Stimulated activated CD4-positive, alpha-beta T cell treated with anti-CD3 and anti-CD28 coated beads, Interleukin-12 subunit alpha, Interleukin-12 subunit beta, amount 100 ng/mL, for 24 hours (primary cell): ENCODE results near the gene ARHGDIG.
"Not testable (repeated sequence)": the region's sequence is repeated elsewhere in the genome, so short reads cannot be mapped to it uniquely, and the experiment has no call there.

Experiments
- DNase-seq, 2 experiments: peaks; one replicate each; pipeline ENCODE4 v3.0.0-alpha.2; 2020; ENCODE audit warnings: low read depth in 2 of 2

Gene ARHGDIG

GRCh38 chr16:280552-280951 lies at the start of gene ARHGDIG:
TSS of gene ARHGDIG (plus strand) at chr16:280591. CDS start at chr16:280681, 90 bp downstream.
- no peak for DNase-seq

GRCh38 chr16:230949-231348 lies 49.4 kb upstream of the ARHGDIG start:
- DNase-seq, result no peak

- DNase-seq, result peak; percentile 84 to 92
These were observed 45.7 kb upstream of the ARHGDIG start, which contains the start of gene FAM234A for GRCh38 chr16:234468-235305. TSS of gene FAM234A (plus strand) at chr16:234821. CDS start at chr16:254414, 19,593 bp downstream.

- no peak for DNase-seq
These were observed 40.5 kb upstream of the ARHGDIG start for GRCh38 chr16:239948-240277.

GRCh38 chr16:240559-240958 lies 39.8 kb upstream of the ARHGDIG start:
- no peak for DNase-seq

GRCh38 chr16:242281-242680 lies 38.1 kb upstream of the ARHGDIG start:
- no peak for DNase-seq

GRCh38 chr16:243348-243747 lies 37.0 kb upstream of the ARHGDIG start:
- no peak for DNase-seq

- no peak for DNase-seq
These were observed 35.3 kb upstream of the ARHGDIG start for GRCh38 chr16:245105-245504.

- no peak for DNase-seq
These were observed 33.4 kb upstream of the ARHGDIG start for GRCh38 chr16:247027-247426.

GRCh38 chr16:249431-249830 lies 31.0 kb upstream of the ARHGDIG start:
- DNase-seq, result no peak

GRCh38 chr16:252366-253337 lies 27.7 kb upstream of the ARHGDIG start:
- no peak for DNase-seq

GRCh38 chr16:253833-254232 lies 26.6 kb upstream of the ARHGDIG start:
- no peak for DNase-seq

GRCh38 chr16:254461-254860 lies 25.9 kb upstream of the ARHGDIG start:
- DNase-seq, result no peak

GRCh38 chr16:255183-255582 lies 25.2 kb upstream of the ARHGDIG start:
- DNase-seq, result no peak

- not testable (repeated sequence) for DNase-seq
These were observed 22.3 kb upstream of the ARHGDIG start for GRCh38 chr16:258091-258490.

GRCh38 chr16:259226-259625 lies 21.2 kb upstream of the ARHGDIG start:
- DNase-seq, result no peak

- no peak for DNase-seq
These were observed 20.6 kb upstream of the ARHGDIG start for GRCh38 chr16:259814-260253.

- no peak for DNase-seq
These were observed 20.1 kb upstream of the ARHGDIG start for GRCh38 chr16:260326-260725.

GRCh38 chr16:261031-261691 lies 19.2 kb upstream of the ARHGDIG start:
- no peak for DNase-seq

GRCh38 chr16:262121-262745 lies 18.2 kb upstream of the ARHGDIG start:
- no peak for DNase-seq

- DNase-seq, result no peak
These were observed 17.1 kb upstream of the ARHGDIG start for GRCh38 chr16:263182-263774.
